Stomach (tissue), 9 donors: ENCODE data around the gene CMIP. TPM values are rescaled to one million over a fixed set of nuclear protein-coding genes. Genes with fewer than 3 reads are reported as not detected.

Experiments used
- DNase-seq, 2 donors: peaks; one replicate each; pipeline versions ENCODE4 v3.0.0 to v3.0.0-alpha.2; 2013 to 2019
- H3K27ac ChIP-seq, 5 donors: fragments of 200-600 bp in 4 of 5; sonication (generic) in 4 of 5; one replicate each; pipeline ENCODE4 v1.5.1; 2013 to 2019; ENCODE audit warnings: mild to moderate bottlenecking in 1 of 5, moderate library complexity in 1 of 5
- H3K27me3 ChIP-seq, 3 donors: fragments of 200-600 bp; sonication (generic); one replicate each; pipeline ENCODE4 v1.5.1; 2017 to 2019; ENCODE audit warnings: mixed run types in 1 of 3
- H3K36me3 ChIP-seq, 4 donors: fragments of 200-600 bp; sonication (generic); 1 replicate in 3 of 4; 2 replicates in 1 of 4; pipeline ENCODE4 v1.5.1; 2016 to 2019
- H3K4me1 ChIP-seq, 4 donors: fragments of 200-600 bp; sonication (generic); one replicate each; pipeline ENCODE4 v1.5.1; 2016 to 2019
- H3K4me3 ChIP-seq, 4 donors: fragments of 200-600 bp; sonication (generic) in 3 of 4; one replicate each; pipeline ENCODE4 v1.5.1; 2016 to 2019; ENCODE audit warnings: mild to moderate bottlenecking in 1 of 4
- H3K9me3 ChIP-seq, 4 donors: fragments of 200-600 bp; sonication (generic); one replicate each; pipeline ENCODE4 v1.5.1; 2016 to 2019
- CTCF ChIP-seq, 7 experiments: fragments of 450-650 bp in 4 of 7; fragments of 200-600 bp in 3 of 7; sonication (generic) in 3 of 7; IDR thresholded peaks; one replicate each; pipeline ENCODE4 v1.5.1; 2016 to 2019; ENCODE audit warnings: antibody characterized with exemption in 7 of 7, control low read depth in 2 of 7, mild to moderate bottlenecking in 1 of 7
- EP300 ChIP-seq: sonication (generic); formaldehyde crosslinking; IDR thresholded peaks from one replicate; pipeline ENCODE4 v1.6.1; 2017; ENCODE audit warnings: antibody characterized with exemption
- POLR2A ChIP-seq, 4 donors: fragments of 450-650 bp; IDR thresholded peaks; one replicate each; pipeline ENCODE4 v1.6.1; 2016; ENCODE audit warnings: antibody characterized with exemption in 4 of 4, control low read depth in 2 of 4, mild to moderate bottlenecking in 1 of 4, moderate library complexity in 1 of 4
- POLR2AphosphoS5 ChIP-seq, 3 donors: sonication (generic); formaldehyde crosslinking; IDR thresholded peaks; one replicate each; pipeline ENCODE4 v1.6.1; 2016; ENCODE audit warnings: antibody characterized with exemption in 3 of 3
- WGBS, 5 donors: extraction: QIAGEN DNeasy Blood & Tissue Kit in 3 of 5; methylation state at CpG; one replicate each; pipeline versions ENCODE4 v1.1.5 to v1.1.7; 2013 to 2018; 5-methylcytosine and 5-hydroxymethylcytosine counted together
- intact Hi-C: fragments of 100-400 bp; cut with DNase I; formaldehyde crosslinking; loops from one replicate; pipeline ENCODE4 v1.15.1; 2023; ENCODE audit warnings: low total_unique reads
- polyA plus RNA-seq, 3 donors: library from polyadenylated mRNA; stranded (reverse); fragments of 200-250 nt; gene quantifications; one replicate each; pipeline ENCODE4 v1.2.3, GENCODE V29; 2013
- total RNA-seq, 5 donors: library from RNA; depleted of rRNA; stranded (reverse); fragments of >200 nt; gene quantifications; one replicate each; pipeline versions ENCODE4 v1.1.0 to v1.2.3, GENCODE V29; 2014 to 2016
- donor health status: healthy with polysubstance abuse.
- donor health status: Bipolar disorder and iron deficiency.
- donor health status: healthy.

CMIP gene
- total and polyA plus RNA-seq, 8 donors: 11.1 to 71.0 (median 31.2) TPM

- peaks cover 44 to 91% (median 60%) of the 10 kb centered on the region in 4 donors for H3K4me1 ChIP-seq
- H3K36me3 ChIP-seq: no peaks in the 10 kb centered on the region
- 92 to 97% (median 94%) methylated on average over 14 of the region's 14 CpGs for WGBS, 5 donors
- intact Hi-C loops: no loop called here
- no peak for TF ChIP-seq EP300
- no peak for TF ChIP-seq POLR2AphosphoS5 (IDR thresholded peaks at IDR 0.05)
- no peak for TF ChIP-seq POLR2A (IDR thresholded peaks at IDR 0.05)
- TF ChIP-seq CTCF (IDR thresholded peaks at IDR 0.05): no peak
- no peak overlapping the region for H3K27ac ChIP-seq
- no peaks in the 10 kb centered on the region for H3K9me3 ChIP-seq
- H3K27me3 ChIP-seq: no peaks in the 10 kb centered on the region
- H3K4me3 ChIP-seq: no peak overlapping the region
- no peak for DNase-seq
Observed at GRCh38 chr16:81546781-81547180, 102.2 kb downstream of the CMIP start.

- Histone ChIP-seq H3K4me1 (peaks cover 44 to 91% (median 65%) of the 10 kb centered on the region in 4 donors), H3K4me3 (no peak overlapping the region), H3K27me3 (no peaks in the 10 kb centered on the region), H3K27ac (no peak overlapping the region), H3K36me3 (no peaks in the 10 kb centered on the region), H3K9me3 (no peaks in the 10 kb centered on the region)
- DNase-seq: no peak
- intact Hi-C loops: no loop called here
- no peak for TF ChIP-seq POLR2A (IDR thresholded peaks at IDR 0.05)
- TF ChIP-seq CTCF (IDR thresholded peaks at IDR 0.05): no peak
- no peak for TF ChIP-seq POLR2AphosphoS5 (IDR thresholded peaks at IDR 0.05)
- TF ChIP-seq EP300: no peak
- 84 to 90% (median 86%) methylated on average over 14 to 15 of the region's 15 CpGs for WGBS, 5 donors
Observed at GRCh38 chr16:81547194-81547938, 102.8 kb downstream of the CMIP start.

- H3K27me3 ChIP-seq: no peaks in the 10 kb centered on the region
- 59 to 94% (median 82%) methylated on average over 5 of the region's 5 CpGs for WGBS, 5 donors
- H3K9me3 ChIP-seq: no peaks in the 10 kb centered on the region
- peaks cover 44 to 91% (median 67%) of the 10 kb centered on the region in 4 donors for H3K4me1 ChIP-seq
- H3K27ac ChIP-seq: no peak overlapping the region
- no peaks in the 10 kb centered on the region for H3K36me3 ChIP-seq
- TF ChIP-seq POLR2A (IDR thresholded peaks at IDR 0.05): no peak
- TF ChIP-seq POLR2AphosphoS5 (IDR thresholded peaks at IDR 0.05): no peak
- no peak for TF ChIP-seq EP300
- no peak for DNase-seq
- intact Hi-C loops: no loop called here
- no peak overlapping the region for H3K4me3 ChIP-seq
Observed at GRCh38 chr16:81547939-81548216, 103.3 kb downstream of the CMIP start.

GRCh38 chr16:81548551-81548875, 103.9 kb downstream of the CMIP start:
- Histone ChIP-seq H3K27ac (no peak overlapping the region), H3K4me3 (no peak overlapping the region), H3K4me1 (peaks cover 44 to 91% (median 67%) of the 10 kb centered on the region in 4 donors), H3K9me3 (no peaks in the 10 kb centered on the region), H3K36me3 (no peaks in the 10 kb centered on the region), H3K27me3 (no peaks in the 10 kb centered on the region)
- WGBS, 5 donors: 76 to 95% (median 88%) methylated on average over 3 of the region's 3 CpGs
- no peak for DNase-seq
- intact Hi-C loops: no loop called here
- TF ChIP-seq CTCF (IDR thresholded peaks at IDR 0.05) (no peak), POLR2A (IDR thresholded peaks at IDR 0.05) (no peak), EP300 (no peak), POLR2AphosphoS5 (IDR thresholded peaks at IDR 0.05) (no peak)

- Histone ChIP-seq H3K4me3 (no peak overlapping the region), H3K4me1 (peaks cover 44 to 91% (median 67%) of the 10 kb centered on the region in 4 donors), H3K27me3 (no peaks in the 10 kb centered on the region), H3K27ac (peak overlapping the region in 1 of 5 donors; percentile 23), H3K9me3 (no peaks in the 10 kb centered on the region), H3K36me3 (no peaks in the 10 kb centered on the region)
- peak in 1 of 2 donors; percentile 87 for DNase-seq
- WGBS, 5 donors: 47 to 64% (median 58%) methylated on average over 9 to 10 of the region's 10 CpGs
- TF ChIP-seq CTCF (IDR thresholded peaks at IDR 0.05) (no peak), EP300 (no peak), POLR2A (IDR thresholded peaks at IDR 0.05) (no peak), POLR2AphosphoS5 (IDR thresholded peaks at IDR 0.05) (no peak)
- intact Hi-C loops: no loop called here
Observed at GRCh38 chr16:81548876-81549546, 104.4 kb downstream of the CMIP start.
